WTC11 (cell line): ENCODE data around the gene ZC3H8. TPM values are rescaled to one million over a fixed set of nuclear protein-coding genes. Genes with fewer than 3 reads are reported as not detected.

Source experiments
- ATAC-seq: fragments of 200-7000 bp; cut with Tn5 transposase; 2 replicates; pipeline ENCODE4 v1.10.0; 2021; ENCODE audit warnings: mild to moderate bottlenecking, moderate library complexity
- CTCF ChIA-PET: fragments of 300-600 bp; sonication (Branson Sonifier 250); formaldehyde crosslinking; loops from one replicate; lab custom pipeline; 2021; ENCODE audit warnings: antibody characterized with exemption; lab: Charles Lee
- POLR2A ChIA-PET: fragments of 350-600 bp; sonication (Branson Sonifier 250); formaldehyde crosslinking; loops from one replicate; lab custom pipeline; 2021; ENCODE audit warnings: antibody characterized with exemption; lab: Charles Lee
- DNase-seq: peaks from one replicate; pipeline ENCODE4 v3.0.0; 2021; ENCODE audit warnings: low spot score
- H3K27ac Mint-ChIP-seq: 2 replicates; pipeline ENCODE4 v1.8.0; 2021; ENCODE audit warnings: mixed read lengths
- H3K27me3 Mint-ChIP-seq: 2 replicates; pipeline ENCODE4 v1.8.0; 2021; ENCODE audit warnings: low read depth, mild to moderate bottlenecking, moderate library complexity, mixed read lengths
- H3K36me3 Mint-ChIP-seq: 2 replicates; pipeline ENCODE4 v1.8.0; 2021; ENCODE audit warnings: mixed read lengths
- H3K4me1 Mint-ChIP-seq: 2 replicates; pipeline ENCODE4 v1.8.0; 2022; ENCODE audit warnings: mixed read lengths
- H3K4me3 Mint-ChIP-seq: 2 replicates; pipeline ENCODE4 v1.8.0; 2021; ENCODE audit warnings: mild to moderate bottlenecking, moderate library complexity, mixed read lengths
- H3K9me3 Mint-ChIP-seq: 2 replicates; pipeline ENCODE4 v1.8.0; 2021; ENCODE audit warnings: mixed read lengths
- AR ChIP-seq: fragments of 250-450 bp; sonication (Bioruptor Pico); IDR thresholded peaks from 2 replicates; pipeline ENCODE4 v1.9.0; 2021; ENCODE audit warnings: mild to moderate bottlenecking
- ATF3 ChIP-seq: sonication (generic); formaldehyde crosslinking; conservative IDR thresholded peaks from 2 replicates; pipeline ENCODE4 v1.8.1; 2022; ENCODE audit warnings: mild to moderate bottlenecking, missing genetic modification reagents
- CTCF ChIP-seq: fragments of 200-600 bp; IDR thresholded peaks from 2 replicates; pipeline ENCODE4 v1.8.0; 2022; ENCODE audit warnings: antibody characterized with exemption
- FOXP4 ChIP-seq: sonication (generic); formaldehyde crosslinking; IDR thresholded peaks from 2 replicates; pipeline ENCODE4 v1.8.0; 2022; ENCODE audit warnings: mild to moderate bottlenecking, missing genetic modification reagents
- GABPB1 ChIP-seq: sonication (generic); formaldehyde crosslinking; IDR thresholded peaks from 2 replicates; pipeline ENCODE4 v1.8.1; 2023; ENCODE audit warnings: mild to moderate bottlenecking, missing genetic modification reagents
- IRF2 ChIP-seq: sonication (generic); formaldehyde crosslinking; IDR thresholded peaks from 2 replicates; pipeline ENCODE4 v1.8.0; 2022; ENCODE audit warnings: low read depth, missing genetic modification reagents, borderline replicate concordance
- NFE2L1 ChIP-seq: sonication (generic); formaldehyde crosslinking; IDR thresholded peaks from 2 replicates; pipeline ENCODE4 v1.8.1; 2023; ENCODE audit warnings: missing genetic modification reagents
- PREB ChIP-seq: sonication (generic); formaldehyde crosslinking; IDR thresholded peaks from 2 replicates; pipeline ENCODE4 v1.8.1; 2022; ENCODE audit warnings: mild to moderate bottlenecking, missing genetic modification reagents, moderate library complexity, borderline replicate concordance
- SP1 ChIP-seq: sonication (generic); formaldehyde crosslinking; conservative IDR thresholded peaks from 2 replicates; pipeline ENCODE4 v1.8.1; 2022; ENCODE audit warnings: missing genetic modification reagents
- TEAD1 ChIP-seq: sonication (generic); formaldehyde crosslinking; IDR thresholded peaks from 2 replicates; pipeline ENCODE4 v1.8.0; 2022; ENCODE audit warnings: mild to moderate bottlenecking, missing genetic modification reagents
- TEAD4 ChIP-seq: sonication (generic); formaldehyde crosslinking; IDR thresholded peaks from 2 replicates; pipeline ENCODE4 v1.8.0; 2022; ENCODE audit warnings: mild to moderate bottlenecking, missing genetic modification reagents
- ZNF219 ChIP-seq: sonication (generic); formaldehyde crosslinking; IDR thresholded peaks from 2 replicates; pipeline ENCODE4 v1.8.0; 2023; ENCODE audit warnings: missing genetic modification reagents, mild to moderate bottlenecking, borderline replicate concordance
- ZSCAN18 ChIP-seq: fragments of 250-450 bp; sonication (Bioruptor Pico); IDR thresholded peaks from 2 replicates; pipeline ENCODE4 v2.1.2; 2022; ENCODE audit warnings: mild to moderate bottlenecking, moderate library complexity
- total RNA-seq: library from RNA; stranded (reverse); gene quantifications from 3 replicates; pipeline ENCODE4 v1.2.3, GENCODE V29; 2021
- TF ChIP-seq, protein P1 (sequence below): fragments of 250-450 bp; sonication (Bioruptor Pico); IDR thresholded peaks from 2 replicates; pipeline ENCODE4 v1.9.0; 2021; ENCODE audit warnings: mild to moderate bottlenecking
- TF ChIP-seq, protein P2 (sequence below): sonication (generic); formaldehyde crosslinking; IDR thresholded peaks from 2 replicates; pipeline ENCODE4 v1.8.0; 2023; ENCODE audit warnings: mild to moderate bottlenecking, missing genetic modification reagents
- TF ChIP-seq, protein P3 (sequence below): sonication (generic); formaldehyde crosslinking; IDR thresholded peaks from 2 replicates; pipeline ENCODE4 v1.8.0; 2022; ENCODE audit warnings: mild to moderate bottlenecking, missing genetic modification reagents
- TF ChIP-seq, protein P4 (sequence below): sonication (generic); formaldehyde crosslinking; IDR thresholded peaks from 2 replicates; pipeline ENCODE4 v1.8.1; 2022; ENCODE audit warnings: mild to moderate bottlenecking, moderate library complexity, missing genetic modification reagents

Gene ZC3H8
- total RNA-seq, 1 experiment from 2014 or later: 5.7 TPM

DNA sequence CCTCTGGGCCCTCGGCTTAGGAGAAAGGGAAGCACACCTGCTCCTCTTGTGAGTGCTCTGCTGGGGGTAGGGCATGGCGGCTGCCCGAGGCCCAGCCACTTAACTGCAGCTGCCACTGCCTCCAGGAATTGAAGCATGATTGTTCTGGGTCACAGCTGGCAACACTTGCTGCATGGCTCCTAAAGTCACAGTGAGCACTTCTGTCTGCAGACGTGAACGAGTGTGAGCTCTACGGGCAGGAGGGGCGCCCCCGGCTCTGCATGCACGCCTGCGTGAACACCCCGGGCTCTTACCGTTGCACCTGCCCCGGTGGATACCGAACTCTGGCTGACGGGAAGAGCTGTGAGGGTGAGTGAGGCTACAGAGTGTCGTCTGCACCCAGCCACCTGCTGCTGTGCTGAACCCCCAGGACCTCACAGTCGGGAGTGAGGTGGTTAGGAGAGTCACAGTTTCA, 72.2 kb downstream of the ZC3H8 start:
- CTCF ChIA-PET: interaction anchor here (0.8 to 1.5 kb wide), 5 partner anchors 8 to 295 kb away, joined by 3 to 4 read pairs (median 3); partner anchors contain the start of gene FBLN7
- H3K27ac Mint-ChIP-seq: no peak overlapping the region
- TF ChIP-seq SP1 (no peak), ZSCAN18 (CRISPR knock-in tag) (no peak), FOXP4 (CRISPR knock-in tag) (no peak), TEAD4 (CRISPR knock-in tag) (no peak), CTCF (no peak), ZNF219 (CRISPR knock-in tag) (no peak), TEAD1 (no peak), AR (no peak)
- TF ChIP-seq, protein P1, sequence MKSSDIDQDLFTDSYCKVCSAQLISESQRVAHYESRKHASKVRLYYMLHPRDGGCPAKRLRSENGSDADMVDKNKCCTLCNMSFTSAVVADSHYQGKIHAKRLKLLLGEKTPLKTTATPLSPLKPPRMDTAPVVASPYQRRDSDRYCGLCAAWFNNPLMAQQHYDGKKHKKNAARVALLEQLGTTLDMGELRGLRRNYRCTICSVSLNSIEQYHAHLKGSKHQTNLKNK: no peak
- TF ChIP-seq, protein P2, sequence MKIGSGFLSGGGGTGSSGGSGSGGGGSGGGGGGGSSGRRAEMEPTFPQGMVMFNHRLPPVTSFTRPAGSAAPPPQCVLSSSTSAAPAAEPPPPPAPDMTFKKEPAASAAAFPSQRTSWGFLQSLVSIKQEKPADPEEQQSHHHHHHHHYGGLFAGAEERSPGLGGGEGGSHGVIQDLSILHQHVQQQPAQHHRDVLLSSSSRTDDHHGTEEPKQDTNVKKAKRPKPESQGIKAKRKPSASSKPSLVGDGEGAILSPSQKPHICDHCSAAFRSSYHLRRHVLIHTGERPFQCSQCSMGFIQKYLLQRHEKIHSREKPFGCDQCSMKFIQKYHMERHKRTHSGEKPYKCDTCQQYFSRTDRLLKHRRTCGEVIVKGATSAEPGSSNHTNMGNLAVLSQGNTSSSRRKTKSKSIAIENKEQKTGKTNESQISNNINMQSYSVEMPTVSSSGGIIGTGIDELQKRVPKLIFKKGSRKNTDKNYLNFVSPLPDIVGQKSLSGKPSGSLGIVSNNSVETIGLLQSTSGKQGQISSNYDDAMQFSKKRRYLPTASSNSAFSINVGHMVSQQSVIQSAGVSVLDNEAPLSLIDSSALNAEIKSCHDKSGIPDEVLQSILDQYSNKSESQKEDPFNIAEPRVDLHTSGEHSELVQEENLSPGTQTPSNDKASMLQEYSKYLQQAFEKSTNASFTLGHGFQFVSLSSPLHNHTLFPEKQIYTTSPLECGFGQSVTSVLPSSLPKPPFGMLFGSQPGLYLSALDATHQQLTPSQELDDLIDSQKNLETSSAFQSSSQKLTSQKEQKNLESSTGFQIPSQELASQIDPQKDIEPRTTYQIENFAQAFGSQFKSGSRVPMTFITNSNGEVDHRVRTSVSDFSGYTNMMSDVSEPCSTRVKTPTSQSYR (CRISPR knock-in tag): no peak
- no peaks in the 10 kb centered on the region for H3K36me3 Mint-ChIP-seq
- peaks cover 7% of the 10 kb centered on the region for H3K4me1 Mint-ChIP-seq
- ATAC-seq (no peak), DNase-seq (no peak)
- H3K4me3 Mint-ChIP-seq: peak overlapping the region; percentile 49; the same call in 1 of the 2 replicates
- POLR2A ChIA-PET: no interaction called here
- H3K27me3 Mint-ChIP-seq: peaks cover 42% of the 10 kb centered on the region
- peaks cover 17% of the 10 kb centered on the region for H3K9me3 Mint-ChIP-seq

GRCh38 chr2:112181571-112182290, 73.1 kb downstream of the ZC3H8 start:
- DNase-seq: peak; percentile 73
- Mint-ChIP-seq H3K9me3 (peaks cover 10% of the 10 kb centered on the region), H3K4me3 (peak overlapping the region; percentile 54), H3K27ac (no peak overlapping the region), H3K27me3 (peaks cover 42% of the 10 kb centered on the region), H3K36me3 (no peaks in the 10 kb centered on the region), H3K4me1 (peaks cover 7% of the 10 kb centered on the region)
- ChIA-PET CTCF (interaction anchor here (0.8 to 1.5 kb wide), 6 partner anchors 9 to 294 kb away, joined by 3 to 4 read pairs (median 3); partner anchors contain the start of gene FBLN7), POLR2A (interaction anchor here (0.5 kb wide), 1 partner anchor 131 kb away, joined by 3 read pairs; no protein-coding TSS in a partner anchor)
- ATAC-seq: peak; percentile 93
- TF ChIP-seq ATF3 (CRISPR knock-in tag): no peak; the same call in 1 of the 2 replicates
- TF ChIP-seq SP1: peak; percentile 63
- TF ChIP-seq, protein P3, sequence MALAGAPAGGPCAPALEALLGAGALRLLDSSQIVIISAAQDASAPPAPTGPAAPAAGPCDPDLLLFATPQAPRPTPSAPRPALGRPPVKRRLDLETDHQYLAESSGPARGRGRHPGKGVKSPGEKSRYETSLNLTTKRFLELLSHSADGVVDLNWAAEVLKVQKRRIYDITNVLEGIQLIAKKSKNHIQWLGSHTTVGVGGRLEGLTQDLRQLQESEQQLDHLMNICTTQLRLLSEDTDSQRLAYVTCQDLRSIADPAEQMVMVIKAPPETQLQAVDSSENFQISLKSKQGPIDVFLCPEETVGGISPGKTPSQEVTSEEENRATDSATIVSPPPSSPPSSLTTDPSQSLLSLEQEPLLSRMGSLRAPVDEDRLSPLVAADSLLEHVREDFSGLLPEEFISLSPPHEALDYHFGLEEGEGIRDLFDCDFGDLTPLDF: peak; percentile 97
- peak; percentile 56; the same call in 1 of the 2 replicates for TF ChIP-seq IRF2 (CRISPR knock-in tag)
- TF ChIP-seq NFE2L1 (CRISPR knock-in tag): peak; percentile 88; the same call in 1 of the 2 replicates
- TF ChIP-seq PREB: peak; percentile 66; the same call in 1 of the 2 replicates
- TF ChIP-seq GABPB1 (CRISPR knock-in tag): no peak
- TF ChIP-seq, protein P4, sequence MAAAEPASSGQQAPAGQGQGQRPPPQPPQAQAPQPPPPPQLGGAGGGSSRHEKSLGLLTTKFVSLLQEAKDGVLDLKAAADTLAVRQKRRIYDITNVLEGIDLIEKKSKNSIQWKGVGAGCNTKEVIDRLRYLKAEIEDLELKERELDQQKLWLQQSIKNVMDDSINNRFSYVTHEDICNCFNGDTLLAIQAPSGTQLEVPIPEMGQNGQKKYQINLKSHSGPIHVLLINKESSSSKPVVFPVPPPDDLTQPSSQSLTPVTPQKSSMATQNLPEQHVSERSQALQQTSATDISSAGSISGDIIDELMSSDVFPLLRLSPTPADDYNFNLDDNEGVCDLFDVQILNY (CRISPR knock-in tag): peak; percentile 89
